GM19351 (cell line): Measurements from ENCODE around the gene METTL2B.
A peak's percentile ranks its signal among the peaks of the same experiment; 100 is the strongest.

Source experiments
- ATAC-seq: cut with Tn5 transposase; IDR thresholded peaks from one replicate; pipeline ENCODE4 v1.9.1; 2021; ENCODE audit warnings: mild to moderate bottlenecking, moderate library complexity; ENCODE audit not compliant: unreplicated experiment

Gene METTL2B, protein sequence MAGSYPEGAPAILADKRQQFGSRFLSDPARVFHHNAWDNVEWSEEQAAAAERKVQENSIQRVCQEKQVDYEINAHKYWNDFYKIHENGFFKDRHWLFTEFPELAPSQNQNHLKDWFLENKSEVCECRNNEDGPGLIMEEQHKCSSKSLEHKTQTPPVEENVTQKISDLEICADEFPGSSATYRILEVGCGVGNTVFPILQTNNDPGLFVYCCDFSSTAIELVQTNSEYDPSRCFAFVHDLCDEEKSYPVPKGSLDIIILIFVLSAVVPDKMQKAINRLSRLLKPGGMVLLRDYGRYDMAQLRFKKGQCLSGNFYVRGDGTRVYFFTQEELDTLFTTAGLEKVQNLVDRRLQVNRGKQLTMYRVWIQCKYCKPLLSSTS

GRCh38 chr7:128476402-128477335 is at the start of gene METTL2B:
Gene METTL2B (plus strand): TSS chr7:128476748. CDS start chr7:128476766, 18 bp downstream.
- peak; percentile 93 for ATAC-seq

DNA sequence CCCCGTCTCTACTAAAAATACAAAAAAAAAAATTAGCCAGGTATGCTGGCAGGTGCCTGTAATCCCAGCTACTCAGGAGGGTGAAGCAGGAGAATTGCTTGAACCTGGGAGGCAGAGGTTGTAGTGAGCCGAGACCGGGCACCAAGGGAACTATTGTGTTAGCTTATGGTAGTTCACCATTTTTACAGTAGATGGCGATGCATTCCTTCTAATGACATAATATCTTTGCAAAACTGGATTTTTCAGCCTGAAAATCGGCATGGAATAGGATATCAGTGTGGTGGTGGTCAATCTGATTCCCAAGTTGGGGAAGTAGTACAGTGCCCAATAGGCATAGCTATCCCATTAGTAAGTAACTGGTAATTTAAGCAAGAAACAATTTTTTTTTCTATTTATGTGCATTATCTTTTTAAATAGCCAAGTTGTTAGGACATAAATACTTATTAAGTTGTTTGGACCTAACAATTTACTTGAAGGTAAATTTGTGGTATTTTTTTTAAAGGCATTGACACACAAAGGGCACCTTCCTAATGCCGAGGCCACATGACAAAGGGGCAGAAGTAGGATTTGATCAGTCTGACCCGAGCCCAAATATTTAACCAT is 49.2 kb upstream of the METTL2B start:
- no peak for ATAC-seq

GRCh38 chr7:128430207-128430606 is 46.3 kb upstream of the METTL2B start:
- no peak for ATAC-seq

DNA sequence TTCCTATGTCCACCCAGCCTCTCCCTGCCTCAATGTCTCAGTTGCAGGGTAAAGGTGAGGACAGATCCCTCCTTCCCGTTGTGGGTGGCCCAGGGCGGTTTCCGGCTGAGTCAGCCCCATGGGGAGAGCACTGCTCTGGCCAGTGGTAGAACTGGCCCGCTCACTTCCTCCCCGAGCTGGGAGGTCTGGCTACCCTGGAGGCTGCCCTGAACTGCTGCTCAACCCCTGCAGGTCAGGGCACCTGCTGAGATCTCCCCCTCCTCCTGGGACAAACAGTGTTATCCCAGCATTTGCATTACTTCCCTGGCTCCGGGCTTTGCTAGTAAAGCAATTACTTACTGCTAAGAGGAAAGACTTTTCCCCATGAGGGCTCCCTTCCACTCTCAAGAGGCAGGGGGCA is 45.3 kb upstream of the METTL2B start:
- no peak for ATAC-seq

DNA sequence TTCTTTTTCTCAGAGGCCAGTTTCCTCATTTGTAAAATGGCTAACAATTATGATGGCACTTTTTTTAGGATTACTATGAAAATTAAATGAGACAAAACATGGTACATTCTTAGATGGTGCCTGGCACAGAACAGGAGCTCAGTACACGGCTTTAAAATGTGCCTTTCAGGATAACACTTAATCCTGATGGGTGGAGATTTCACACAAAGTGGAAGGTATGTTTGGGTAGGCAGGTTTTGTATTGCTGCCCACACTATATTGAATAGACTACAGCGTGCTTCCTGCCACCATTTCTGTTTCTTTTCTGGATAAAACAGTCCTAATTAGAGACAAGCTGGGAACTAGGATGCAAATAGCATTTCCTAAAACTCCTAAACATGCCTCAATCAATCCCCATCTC is 44.8 kb upstream of the METTL2B start:
- ATAC-seq = no peak

GRCh38 chr7:128434413-128435326 is 41.9 kb upstream of the METTL2B start:
- no peak for ATAC-seq

- ATAC-seq = no peak
Measured at GRCh38 chr7:128435327-128435686, 41.2 kb upstream of the METTL2B start.

- peak; percentile 75 for ATAC-seq
Measured at GRCh38 chr7:128437426-128438332, 38.9 kb upstream of the METTL2B start.

GRCh38 chr7:128442356-128442755 is 34.2 kb upstream of the METTL2B start:
- no peak for ATAC-seq

GRCh38 chr7:128443831-128444600 is 32.5 kb upstream of the METTL2B start:
- no peak for ATAC-seq

DNA sequence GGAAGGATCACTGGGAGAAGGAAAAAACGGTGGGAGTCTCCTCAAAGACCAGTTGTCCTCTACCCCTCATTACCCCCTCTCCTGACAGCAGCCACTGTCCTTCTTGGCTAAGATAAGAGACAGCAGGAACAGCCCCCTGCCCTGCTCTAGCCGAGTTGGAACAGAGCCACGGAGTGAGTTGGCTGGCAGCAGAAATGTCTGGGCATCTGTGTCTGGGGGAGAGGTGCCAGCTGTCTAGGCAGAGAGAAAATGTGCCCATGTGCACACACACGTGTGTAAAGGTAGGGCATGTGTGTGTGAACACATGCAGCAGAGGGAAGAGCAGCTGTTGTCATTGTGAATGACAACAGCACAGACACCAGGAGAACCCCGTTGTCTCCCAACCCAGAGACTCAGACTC is 30.2 kb upstream of the METTL2B start:
- ATAC-seq = no peak

GRCh38 chr7:128447941-128448564 is 28.5 kb upstream of the METTL2B start:
- no peak for ATAC-seq

- no peak for ATAC-seq
Measured at GRCh38 chr7:128448751-128449302, 27.7 kb upstream of the METTL2B start.

- ATAC-seq = no peak
Measured at GRCh38 chr7:128450409-128450808, 26.1 kb upstream of the METTL2B start.

GRCh38 chr7:128450913-128451312 is 25.6 kb upstream of the METTL2B start:
- ATAC-seq = no peak

- no peak for ATAC-seq
Measured at GRCh38 chr7:128452552-128452951, 24.0 kb upstream of the METTL2B start.

- ATAC-seq = no peak
Measured at GRCh38 chr7:128453836-128454804, 22.4 kb upstream of the METTL2B start.
